Measurements from ENCODE around the gene ATP6AP1.

- TF ChIP-seq CTCF (IDR thresholded peaks at IDR 0.05): no peak
- no peak for TF ChIP-seq EZH2 (IDR thresholded peaks at IDR 0.05; ENCODE audit: borderline replicate concordance, insufficient read depth, low read depth, low read length, poor library complexity, severe bottlenecking)
Measured at GRCh38 chrX:154436983-154437752, 8.7 kb downstream of the ATP6AP1 start, which contains the start of gene GDI1.
